ENCODE measurements around the gene ACOXL.

The ACOXL gene

DNA sequence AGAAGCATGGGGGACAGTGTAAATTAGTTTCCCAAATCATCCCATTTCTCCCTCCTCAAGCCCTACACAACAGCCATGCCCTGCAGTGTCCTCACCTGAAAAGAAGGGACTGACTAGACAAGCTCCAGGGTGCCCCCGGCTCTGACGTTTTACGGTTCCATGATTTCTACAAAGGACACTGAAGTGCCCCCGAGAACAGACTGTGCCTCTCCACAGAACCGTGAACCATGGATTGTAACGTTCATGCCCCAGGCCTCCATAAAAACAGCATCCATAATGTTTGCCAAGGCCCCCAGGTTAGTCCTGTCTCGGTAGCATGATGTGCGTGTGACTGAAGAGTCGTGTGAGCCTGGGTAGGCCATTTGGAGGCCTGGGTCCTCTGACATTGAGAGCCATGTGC is 7.0 kb upstream of the ACOXL start:
- no peak for FAIRE-seq
- TF ChIP-seq POLR2A (IDR thresholded peaks at IDR 0.05; ENCODE audit: low read depth, low read length) (no peak), TAF1 (IDR thresholded peaks at IDR 0.05; ENCODE audit: borderline replicate concordance, low read depth, low read length) (no peak), POLR2AphosphoS5 (IDR thresholded peaks at IDR 0.05; ENCODE audit: low read depth, low read length) (no peak)

DNA sequence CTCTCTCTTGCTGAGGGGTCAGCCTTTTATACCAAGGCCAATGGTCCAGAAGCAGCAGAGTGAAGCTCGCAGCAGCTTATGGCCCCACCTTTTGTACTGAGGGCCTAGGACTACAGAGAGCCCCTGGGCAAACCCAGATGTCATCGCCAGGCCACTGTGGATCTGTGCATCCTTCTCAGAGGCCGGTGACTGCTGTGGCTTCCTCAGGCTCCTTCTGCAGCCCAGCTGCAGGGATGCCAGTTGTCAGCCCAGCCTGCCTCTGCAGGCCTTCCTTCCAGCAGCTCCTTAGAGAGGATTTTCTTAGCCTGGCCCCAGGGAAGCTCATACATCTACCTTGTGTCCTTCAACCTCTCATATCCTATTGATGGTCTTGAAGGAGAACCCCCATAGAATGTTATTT is 6.5 kb upstream of the ACOXL start:
- no peak for TF ChIP-seq POLR2AphosphoS5 (IDR thresholded peaks at IDR 0.05; ENCODE audit: low read depth, low read length)
- TF ChIP-seq POLR2A (IDR thresholded peaks at IDR 0.05; ENCODE audit: low read depth, low read length), result no peak
- no peak for TF ChIP-seq TAF1 (IDR thresholded peaks at IDR 0.05; ENCODE audit: borderline replicate concordance, low read depth, low read length)
- DNase-seq (ENCODE audit: insufficient read length), result no peak
- no peak for FAIRE-seq

More for the DNA sequence above, 7.0 kb upstream of the ACOXL start:
- DNase-seq (ENCODE audit: insufficient read length), result no peak

DNA sequence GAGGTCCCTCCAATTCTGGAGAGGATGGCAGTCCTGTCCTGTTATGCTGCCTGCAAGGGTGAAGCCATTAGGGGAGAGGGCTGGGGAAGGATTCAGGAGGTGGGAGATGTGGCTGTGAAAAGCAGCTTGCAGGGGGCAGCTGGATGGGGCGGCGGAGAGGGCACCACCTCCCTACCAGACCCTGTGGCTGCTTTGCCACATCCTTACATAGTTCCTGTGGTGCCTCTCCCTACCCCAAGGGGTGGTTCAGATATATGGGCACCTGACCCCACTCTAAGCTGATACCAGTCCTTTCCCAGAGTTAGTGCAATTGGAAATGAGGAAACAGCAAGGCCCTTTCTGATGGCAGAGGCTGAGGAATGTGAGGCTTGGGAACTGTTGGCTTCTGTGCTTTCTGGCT is 6.1 kb upstream of the ACOXL start:
- FAIRE-seq (no peak), DNase-seq (ENCODE audit: insufficient read length) (no peak)
- TF ChIP-seq POLR2A (IDR thresholded peaks at IDR 0.05; ENCODE audit: low read depth, low read length), result no peak
- no peak for TF ChIP-seq POLR2AphosphoS5 (IDR thresholded peaks at IDR 0.05; ENCODE audit: low read depth, low read length)
- TF ChIP-seq TAF1 (IDR thresholded peaks at IDR 0.05; ENCODE audit: borderline replicate concordance, low read depth, low read length), result no peak

DNA sequence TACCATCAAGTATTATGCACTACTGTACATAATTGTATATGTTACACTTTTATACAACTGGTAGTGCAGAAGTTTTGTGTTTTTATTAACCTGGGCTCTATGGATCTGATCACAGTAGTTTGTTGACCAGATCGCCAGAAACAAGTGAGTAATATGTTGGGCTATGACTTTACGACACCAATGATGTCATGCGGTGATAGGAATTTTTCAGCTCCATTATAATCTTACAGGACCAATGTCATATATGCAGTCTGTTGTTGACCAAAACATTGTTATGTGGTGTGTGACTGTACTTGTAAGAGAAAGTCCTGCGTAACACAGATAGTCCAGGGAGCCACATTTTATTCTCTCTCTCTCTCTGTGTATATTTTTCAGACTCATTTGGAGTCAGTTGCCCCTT is 4.5 kb upstream of the ACOXL start:
- DNase-seq (ENCODE audit: insufficient read length), result no peak
- no peak for TF ChIP-seq POLR2AphosphoS5 (IDR thresholded peaks at IDR 0.05; ENCODE audit: low read depth, low read length)
- no peak for FAIRE-seq

DNA sequence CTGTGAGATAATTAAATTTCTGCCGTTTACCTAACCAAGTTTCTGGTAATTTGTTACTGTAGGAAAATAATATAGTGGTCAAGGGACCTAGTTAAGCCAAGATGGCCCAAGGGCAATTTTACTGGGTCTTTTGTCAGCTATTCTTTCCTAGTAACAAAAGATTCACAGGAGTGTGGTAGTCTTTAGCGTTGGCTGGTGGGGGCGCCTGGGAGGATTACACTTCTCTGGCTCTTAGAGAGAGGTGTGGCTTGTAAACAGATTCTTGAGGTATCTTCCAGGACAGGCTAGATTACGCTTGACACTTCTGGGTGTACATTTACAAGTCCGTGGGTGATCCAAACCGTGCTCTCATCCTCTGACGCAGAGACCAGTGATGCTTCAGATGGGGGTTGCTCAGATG is 3.3 kb upstream of the ACOXL start:
- FAIRE-seq, result no peak
- DNase-seq (ENCODE audit: insufficient read length), result no peak
- no peak for TF ChIP-seq POLR2A (IDR thresholded peaks at IDR 0.05; ENCODE audit: low read depth, low read length)
- TF ChIP-seq TAF1 (IDR thresholded peaks at IDR 0.05; ENCODE audit: borderline replicate concordance, low read depth, low read length), result no peak

DNA sequence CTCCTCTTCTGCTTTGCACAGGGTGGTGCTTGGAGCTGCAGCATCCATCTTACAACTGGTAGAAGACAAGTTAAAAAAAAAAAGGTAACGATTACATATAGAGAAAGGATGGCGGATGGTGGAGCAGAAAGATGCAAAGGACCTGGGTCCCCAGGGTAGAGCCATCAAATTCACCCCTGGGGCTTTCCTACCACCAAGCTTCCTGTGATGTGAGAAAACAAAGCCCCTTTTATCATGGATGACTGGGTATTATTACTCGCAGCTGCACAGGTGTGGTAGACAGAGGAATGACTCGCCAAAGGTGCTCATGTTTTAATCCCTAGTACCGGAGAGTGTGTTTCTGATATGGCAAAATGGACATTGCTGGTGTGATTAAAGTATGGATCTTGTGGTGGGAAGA is 1.3 kb upstream of the ACOXL start:
- TF ChIP-seq POLR2A (IDR thresholded peaks at IDR 0.05; ENCODE audit: low read depth, low read length) (no peak), POLR2AphosphoS5 (IDR thresholded peaks at IDR 0.05; ENCODE audit: low read depth, low read length) (no peak), TAF1 (IDR thresholded peaks at IDR 0.05; ENCODE audit: borderline replicate concordance, low read depth, low read length) (no peak)
- FAIRE-seq (no peak), DNase-seq (ENCODE audit: insufficient read length) (no peak)

DNA sequence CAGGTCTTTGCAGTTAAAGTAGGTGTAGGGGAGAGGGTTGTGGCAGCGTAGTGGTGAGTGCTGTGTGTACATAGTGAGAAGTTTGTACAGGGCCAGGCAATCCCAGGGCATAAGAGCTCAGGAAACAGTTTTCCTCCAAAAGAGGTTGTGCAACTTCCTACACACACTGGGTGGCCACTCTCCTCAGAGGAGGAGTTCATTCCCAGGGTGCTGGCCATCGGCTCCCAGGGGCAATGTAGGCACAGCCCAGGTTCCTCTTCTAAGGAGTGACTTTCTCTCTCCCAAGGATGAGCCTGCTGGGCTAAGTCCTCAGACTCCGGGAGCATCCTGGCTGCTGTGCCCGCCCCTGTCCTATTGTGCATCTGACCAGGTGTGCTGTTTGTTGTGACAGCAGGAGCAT is 3.0 kb downstream of the ACOXL start:
- DNase-seq (ENCODE audit: insufficient read length) (no peak), FAIRE-seq (no peak)
- TF ChIP-seq TAF1 (IDR thresholded peaks at IDR 0.05; ENCODE audit: borderline replicate concordance, low read depth, low read length) (no peak), POLR2A (IDR thresholded peaks at IDR 0.05; ENCODE audit: low read depth, low read length) (no peak), POLR2AphosphoS5 (IDR thresholded peaks at IDR 0.05; ENCODE audit: low read depth, low read length) (no peak)

DNA sequence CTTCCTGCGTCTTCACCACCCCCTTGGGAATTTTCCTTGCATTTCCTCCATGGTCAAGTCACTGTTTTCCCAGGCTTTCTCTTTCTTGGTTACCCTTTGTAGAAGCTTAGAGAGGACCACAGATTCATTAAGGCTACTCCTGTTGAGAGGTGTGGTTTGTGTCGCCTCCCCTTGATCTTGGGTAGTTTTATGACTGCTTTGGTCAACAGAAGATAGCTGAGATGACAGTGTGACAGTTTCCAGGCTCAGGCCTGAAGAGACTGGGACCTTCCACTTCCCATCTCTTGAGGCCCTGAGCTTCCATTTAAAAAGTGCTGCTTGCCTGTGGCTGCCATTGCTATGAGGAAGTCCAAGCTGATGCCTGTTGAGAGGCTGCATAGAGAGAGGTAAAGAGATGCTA is 5.4 kb downstream of the ACOXL start:
- TF ChIP-seq TAF1 (IDR thresholded peaks at IDR 0.05; ENCODE audit: borderline replicate concordance, low read depth, low read length), result no peak
- no peak for TF ChIP-seq POLR2A (IDR thresholded peaks at IDR 0.05; ENCODE audit: low read depth, low read length)
- no peak for TF ChIP-seq POLR2AphosphoS5 (IDR thresholded peaks at IDR 0.05; ENCODE audit: low read depth, low read length)
- DNase-seq (ENCODE audit: insufficient read length) (no peak), FAIRE-seq (no peak)

DNA sequence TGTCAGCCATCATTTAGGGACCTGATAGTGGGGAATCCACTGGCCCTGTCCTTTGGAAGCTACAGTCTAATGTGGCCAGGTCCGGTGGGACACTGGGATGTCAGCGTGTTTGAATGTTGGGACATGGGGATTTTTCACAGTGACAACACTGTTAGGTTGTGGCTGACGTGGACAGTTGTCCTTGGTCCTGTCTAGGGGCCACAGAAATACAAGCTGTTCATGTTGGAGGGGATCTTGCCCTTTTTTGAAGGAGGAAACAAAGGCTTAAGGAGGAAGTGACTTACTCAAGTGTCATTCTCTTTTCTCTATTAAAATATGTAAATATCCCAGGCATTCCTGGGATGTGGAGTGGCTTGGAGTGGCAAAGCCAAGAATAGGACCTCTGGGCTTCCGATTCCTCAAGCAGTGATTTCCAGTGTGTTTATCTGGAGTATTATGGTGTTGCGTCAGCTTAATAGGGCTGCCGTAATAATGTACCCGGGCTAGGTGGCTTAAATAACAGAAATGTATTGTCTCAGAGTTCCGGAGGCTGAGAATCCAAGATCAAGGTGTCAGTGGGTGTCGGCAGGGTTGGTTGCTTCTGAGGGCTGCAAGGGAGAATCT is 8.5 kb downstream of the ACOXL start:
- no peak for TF ChIP-seq TAF1 (IDR thresholded peaks at IDR 0.05; ENCODE audit: borderline replicate concordance, low read depth, low read length)
- no peak for TF ChIP-seq POLR2A (IDR thresholded peaks at IDR 0.05; ENCODE audit: low read depth, low read length)
- TF ChIP-seq POLR2AphosphoS5 (IDR thresholded peaks at IDR 0.05; ENCODE audit: low read depth, low read length), result no peak
- FAIRE-seq, result no peak
- DNase-seq (ENCODE audit: insufficient read length), result no peak

DNA sequence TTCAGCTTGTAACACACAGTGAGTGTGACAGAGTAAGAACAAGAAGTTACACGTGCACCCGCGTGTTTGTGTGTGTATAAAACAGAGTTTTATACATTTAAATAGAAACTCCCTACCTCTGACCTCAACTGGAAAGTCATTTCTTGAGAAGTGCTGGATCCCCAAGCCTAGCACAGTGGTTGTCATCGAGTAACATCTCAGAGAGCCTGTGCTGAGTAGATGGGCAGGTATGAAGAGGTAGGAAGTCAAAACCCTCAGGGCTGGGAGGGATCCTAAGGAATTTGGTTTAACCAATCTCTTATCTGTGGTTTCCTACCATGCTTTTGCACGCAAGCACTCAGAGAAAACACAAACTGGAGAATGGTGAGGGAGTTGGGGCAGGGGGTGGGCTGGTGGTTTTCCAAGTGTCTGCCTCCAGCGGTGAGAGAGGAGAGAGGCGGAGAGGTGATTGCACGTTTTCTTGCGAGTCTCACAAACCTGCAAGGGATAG is 9.2 kb downstream of the ACOXL start:
- FAIRE-seq, result peak; percentile 5
- DNase-seq (ENCODE audit: insufficient read length), result no peak
- TF ChIP-seq POLR2A (IDR thresholded peaks at IDR 0.05; ENCODE audit: low read depth, low read length), result no peak

DNA sequence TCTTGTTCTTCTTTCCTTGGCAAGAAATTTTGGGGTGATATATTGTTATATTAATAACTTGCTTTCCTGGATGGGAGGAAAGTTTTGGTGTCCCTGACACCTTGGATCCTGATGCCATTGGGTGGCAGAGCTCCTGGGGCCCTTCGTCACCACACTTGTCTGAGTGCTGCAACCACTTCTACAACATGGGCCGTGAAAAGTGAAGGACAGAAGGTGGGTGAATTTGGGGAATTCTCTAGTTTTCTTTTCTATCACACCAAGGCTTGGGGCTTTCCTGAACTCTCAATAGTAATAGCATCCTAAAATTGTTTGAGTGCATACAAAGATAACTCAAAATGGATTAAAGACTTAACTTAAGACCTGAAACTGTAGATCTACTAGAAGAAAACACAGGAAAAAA is 10.0 kb downstream of the ACOXL start:
- DNase-seq (ENCODE audit: insufficient read length) (no peak), FAIRE-seq (peak; percentile 44)
- TF ChIP-seq POLR2A (IDR thresholded peaks at IDR 0.05; ENCODE audit: low read depth, low read length), result no peak
- TF ChIP-seq TAF1 (IDR thresholded peaks at IDR 0.05; ENCODE audit: borderline replicate concordance, low read depth, low read length), result no peak
- no peak for TF ChIP-seq POLR2AphosphoS5 (IDR thresholded peaks at IDR 0.05; ENCODE audit: low read depth, low read length)

DNA sequence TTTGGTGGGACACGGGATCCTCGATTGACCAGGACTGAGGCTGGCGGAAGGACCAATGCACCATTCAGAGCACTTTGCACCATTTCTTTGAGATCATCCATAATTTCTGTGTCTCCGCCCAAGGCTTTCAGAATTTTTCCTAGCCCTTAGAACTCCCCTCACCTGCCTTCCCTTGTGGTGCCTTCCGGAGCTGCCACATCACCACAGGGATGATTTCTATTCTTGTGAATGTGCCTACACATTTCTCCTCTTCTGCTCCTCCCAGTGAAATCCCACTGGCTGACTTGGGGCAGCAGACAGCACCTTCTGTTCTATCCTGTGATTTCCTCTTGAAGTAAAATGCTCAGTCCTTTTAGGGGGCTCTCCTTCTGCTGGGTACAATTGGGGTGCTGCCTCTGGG is 11.2 kb downstream of the ACOXL start:
- DNase-seq (ENCODE audit: insufficient read length) (no peak), FAIRE-seq (no peak)
- TF ChIP-seq TAF1 (IDR thresholded peaks at IDR 0.05; ENCODE audit: borderline replicate concordance, low read depth, low read length) (no peak), POLR2A (IDR thresholded peaks at IDR 0.05; ENCODE audit: low read depth, low read length) (no peak), POLR2AphosphoS5 (IDR thresholded peaks at IDR 0.05; ENCODE audit: low read depth, low read length) (no peak)

DNA sequence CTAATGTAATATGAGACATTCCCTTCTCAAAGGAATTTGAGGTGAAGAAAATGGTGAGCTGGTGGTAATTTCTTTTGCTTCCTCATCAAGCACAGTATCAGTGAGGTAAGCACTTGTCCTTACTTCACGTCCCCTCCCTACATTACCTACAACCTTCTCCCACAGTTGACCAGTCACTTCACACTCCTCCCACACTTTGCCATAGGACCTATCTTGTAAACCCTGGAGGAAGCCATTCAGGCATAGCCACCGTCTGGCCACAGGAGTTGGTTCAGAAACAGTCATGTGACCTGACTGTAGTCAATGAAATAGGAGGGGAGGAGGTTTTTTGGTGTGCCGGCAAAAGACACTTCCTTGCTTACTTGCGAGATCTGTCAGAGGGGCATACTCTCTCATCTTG is 12.1 kb downstream of the ACOXL start:
- DNase-seq (ENCODE audit: insufficient read length) (no peak), FAIRE-seq (no peak)
- TF ChIP-seq POLR2A (IDR thresholded peaks at IDR 0.05; ENCODE audit: low read depth, low read length), result no peak
- no peak for TF ChIP-seq TAF1 (IDR thresholded peaks at IDR 0.05; ENCODE audit: borderline replicate concordance, low read depth, low read length)
- TF ChIP-seq POLR2AphosphoS5 (IDR thresholded peaks at IDR 0.05; ENCODE audit: low read depth, low read length), result no peak
